AG09319 (cell line): ENCODE measurements around the gene SMG5.

Source experiments
- DNase-seq: peaks from one replicate; pipeline ENCODE4 v3.0.0-alpha.2; 2010; ENCODE audit warnings: low read depth; ENCODE audit errors: extremely low read depth
- CTCF ChIP-seq: IDR thresholded peaks from 2 replicates; pipeline ENCODE4 v1.5.1; 2011; ENCODE audit warnings: low read depth, mild to moderate bottlenecking, inconsistent platforms, low read length, moderate library complexity

Gene SMG5

GRCh38 chr1:156305215-156305614, 22.6 kb upstream of the SMG5 start:
- DNase-seq: no peak
- TF ChIP-seq CTCF: no peak

- TF ChIP-seq CTCF: no peak
- no peak for DNase-seq
Measured at GRCh38 chr1:156303241-156303640, 20.6 kb upstream of the SMG5 start.

- no peak for DNase-seq
- TF ChIP-seq CTCF: no peak
Measured at GRCh38 chr1:156298852-156299357, 16.3 kb upstream of the SMG5 start, which contains the start of gene VHLL. Gene VHLL, minus strand, starts transcription at chr1:156299307. Its CDS starts 118 bp downstream, at chr1:156299189.

- TF ChIP-seq CTCF: no peak
- no peak for DNase-seq
Measured at GRCh38 chr1:156295391-156295947, 12.8 kb upstream of the SMG5 start, which contains the start of gene GLMP. Gene GLMP, minus strand, starts transcription at chr1:156295679. Its CDS starts 34 bp downstream, at chr1:156295645.

- DNase-seq: no peak
- TF ChIP-seq CTCF: no peak
Measured at GRCh38 chr1:156293895-156294294, 11.3 kb upstream of the SMG5 start.

GRCh38 chr1:156293098-156293434, 10.4 kb upstream of the SMG5 start:
- TF ChIP-seq CTCF: no peak
- no peak for DNase-seq

GRCh38 chr1:156291226-156292061, 8.8 kb upstream of the SMG5 start:
- no peak for TF ChIP-seq CTCF
- peak; percentile 50 for DNase-seq
